NCI-H2171 (cell line): ENCODE data around the gene GPR34.
"Not testable (repeated sequence)": the region's sequence is repeated elsewhere in the genome, so short reads cannot be mapped to it uniquely, and the experiment has no call there.

ENCODE experiments used
- DNase-seq: peaks from one replicate; lab custom pipeline; 2025; lab: John Stamatoyannopoulos, UW

GPR34 gene

GRCh38 chrX:41688835-41689234 is at the start of gene GPR34:
Gene GPR34 (plus strand): TSS chrX:41688973. CDS start chrX:41695634, 6,661 bp downstream.
- no peak for DNase-seq

GRCh38 chrX:41646201-41646600 is 42.6 kb upstream of the GPR34 start:
- not testable (repeated sequence) for DNase-seq

DNA sequence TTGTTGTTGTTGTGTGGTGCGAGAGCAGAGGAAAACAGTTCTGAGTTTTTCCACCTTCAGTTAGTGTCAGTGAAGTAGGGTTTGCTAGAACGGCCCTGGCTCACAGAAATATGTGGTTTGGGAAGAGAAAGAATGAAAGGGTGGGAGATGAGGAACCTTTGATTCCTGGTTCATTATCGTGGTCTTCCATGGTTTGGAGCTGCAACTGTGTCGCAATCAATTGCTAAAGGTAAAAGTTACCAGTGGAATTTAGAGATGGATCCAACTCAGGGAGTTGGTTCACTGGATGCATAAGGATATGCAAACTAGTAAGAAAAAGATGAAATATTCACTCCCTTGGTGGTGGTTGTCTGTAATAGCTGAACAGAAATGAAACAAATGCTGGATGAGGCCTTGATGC is 35.6 kb upstream of the GPR34 start:
- DNase-seq = no peak

GRCh38 chrX:41655101-41655500 is 33.7 kb upstream of the GPR34 start:
- DNase-seq = no peak

DNA sequence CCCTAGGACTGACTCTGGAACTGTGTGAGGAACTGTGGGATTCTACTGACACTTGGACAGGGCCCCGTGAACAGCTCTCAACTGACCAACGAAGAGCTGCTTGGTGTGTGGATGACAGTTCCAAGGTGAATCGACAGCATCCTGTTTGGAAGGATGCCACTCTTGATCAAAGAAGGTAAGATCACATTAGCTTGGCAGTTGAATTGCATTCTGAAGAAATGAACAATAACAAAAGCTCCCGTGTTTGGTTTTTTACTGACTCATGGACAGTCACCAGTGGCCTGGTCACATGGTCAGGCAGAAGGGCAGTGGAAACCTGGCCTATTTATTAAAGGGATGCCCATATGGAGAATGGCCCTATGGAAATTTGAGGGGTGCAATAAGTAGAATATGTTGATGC is 33.1 kb upstream of the GPR34 start:
- DNase-seq = no peak

- DNase-seq = no peak
These were observed 27.2 kb upstream of the GPR34 start for GRCh38 chrX:41661366-41662095.

DNA sequence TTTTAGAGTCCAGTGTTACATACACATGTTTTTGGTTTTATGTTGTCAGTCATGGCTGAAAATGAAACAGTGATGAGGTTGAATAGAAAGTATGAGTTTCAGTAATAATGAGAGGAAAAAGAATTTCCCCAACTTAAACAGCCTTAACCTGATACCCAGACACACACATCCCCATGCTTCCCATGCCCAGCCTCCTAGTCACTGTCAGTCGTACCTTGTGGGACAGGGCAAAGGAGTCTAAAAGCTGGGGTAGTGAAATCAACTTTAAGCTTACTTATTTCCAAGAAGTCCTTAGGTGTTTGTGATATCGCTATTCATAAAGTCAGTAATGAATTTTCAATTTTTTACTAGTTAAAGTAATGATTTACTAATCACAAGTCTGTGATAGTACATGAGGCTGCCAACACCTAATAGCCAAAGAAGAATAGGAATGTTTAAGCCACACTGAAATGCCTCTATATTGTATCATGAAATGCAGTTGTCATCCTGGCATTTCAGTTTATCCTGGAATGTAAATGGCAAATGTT is 24.3 kb upstream of the GPR34 start:
- no peak for DNase-seq

GRCh38 chrX:41664908-41665307 is 23.9 kb upstream of the GPR34 start:
- DNase-seq = no peak

- DNase-seq = no peak
These were observed 23.1 kb upstream of the GPR34 start for GRCh38 chrX:41665686-41666085.

DNA sequence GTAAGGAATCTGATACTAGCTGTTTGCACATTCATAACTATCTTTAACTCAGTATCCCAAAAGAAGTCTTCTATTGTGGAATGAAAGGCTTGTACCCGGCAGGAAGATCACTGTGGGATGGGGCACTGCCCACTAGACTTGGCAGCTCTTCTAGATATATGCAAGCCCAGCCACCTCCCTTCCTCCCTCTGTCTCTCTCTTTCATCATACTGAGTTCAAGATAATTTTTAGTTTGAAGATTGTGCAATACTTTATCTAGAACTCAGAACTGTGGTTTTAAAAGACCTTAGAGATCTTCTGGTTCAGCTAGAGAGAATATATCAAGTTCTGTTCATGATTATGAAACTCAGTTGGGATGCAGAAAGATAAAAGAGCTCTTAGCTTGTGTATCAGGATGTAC is 22.5 kb upstream of the GPR34 start:
- DNase-seq = no peak

GRCh38 chrX:41667631-41668030 is 21.1 kb upstream of the GPR34 start:
- DNase-seq = no peak

GRCh38 chrX:41670112-41670511 is 18.7 kb upstream of the GPR34 start:
- no peak for DNase-seq

GRCh38 chrX:41671082-41671481 is 17.7 kb upstream of the GPR34 start:
- DNase-seq = no peak

DNA sequence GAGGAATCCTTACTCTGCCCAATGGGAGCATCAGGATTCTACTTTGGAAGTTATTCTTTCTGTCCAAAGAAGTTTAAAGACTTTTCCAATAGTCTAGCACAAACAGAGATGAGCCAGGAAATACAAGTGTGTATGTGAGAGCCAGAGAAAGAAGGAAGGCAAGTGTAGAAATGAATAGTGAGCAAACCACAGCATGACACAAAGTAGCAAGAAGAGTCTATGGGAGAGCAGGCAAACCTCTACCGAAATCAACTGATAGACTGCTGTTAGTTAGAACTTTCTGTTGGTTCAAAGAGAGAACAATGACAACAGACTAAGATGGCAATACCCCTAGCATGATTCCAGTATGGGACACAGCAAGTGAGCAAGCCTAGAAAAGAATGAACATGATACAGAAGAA is 16.1 kb upstream of the GPR34 start:
- DNase-seq = no peak

DNA sequence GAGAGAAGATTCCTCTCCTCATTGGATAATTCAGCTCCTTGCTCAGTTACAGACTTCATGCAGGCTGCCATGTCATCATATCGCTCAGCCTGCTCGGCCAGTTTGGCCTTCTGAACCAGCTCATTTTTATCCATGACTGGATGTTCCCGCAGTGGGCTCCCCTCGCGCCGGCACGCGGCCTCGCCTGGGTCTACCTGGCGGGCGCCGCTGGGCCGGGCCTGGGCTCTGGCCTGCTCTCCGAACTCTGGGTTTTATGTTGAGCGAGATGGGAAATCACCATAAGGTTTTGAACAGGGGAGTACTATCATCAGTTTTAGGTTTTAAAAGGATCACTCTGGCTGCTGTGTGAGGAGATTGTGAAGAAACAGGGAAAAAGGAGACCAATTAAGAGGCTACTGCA is 12.4 kb upstream of the GPR34 start:
- DNase-seq = not testable (repeated sequence)

- no peak for DNase-seq
These were observed 11.4 kb upstream of the GPR34 start for GRCh38 chrX:41677183-41678060.

DNA sequence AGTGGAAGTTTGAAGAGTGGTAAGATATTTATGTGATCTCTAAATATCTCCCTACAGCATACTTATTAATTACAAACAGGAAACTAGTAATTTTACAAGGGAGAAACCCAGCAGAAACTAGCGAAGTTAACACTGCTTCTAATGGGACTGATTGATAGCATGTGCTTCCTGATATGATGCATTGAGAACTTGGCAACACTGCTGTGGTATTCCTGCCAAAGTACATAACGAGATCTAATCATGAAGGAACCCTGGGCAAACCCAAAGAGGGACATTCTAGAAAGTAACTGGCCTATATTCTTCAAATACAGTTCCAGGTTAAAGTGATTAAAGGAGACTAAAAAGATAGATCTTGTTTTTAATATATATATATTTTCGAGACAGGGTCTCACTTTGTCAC is 4.6 kb upstream of the GPR34 start:
- no peak for DNase-seq

DNA sequence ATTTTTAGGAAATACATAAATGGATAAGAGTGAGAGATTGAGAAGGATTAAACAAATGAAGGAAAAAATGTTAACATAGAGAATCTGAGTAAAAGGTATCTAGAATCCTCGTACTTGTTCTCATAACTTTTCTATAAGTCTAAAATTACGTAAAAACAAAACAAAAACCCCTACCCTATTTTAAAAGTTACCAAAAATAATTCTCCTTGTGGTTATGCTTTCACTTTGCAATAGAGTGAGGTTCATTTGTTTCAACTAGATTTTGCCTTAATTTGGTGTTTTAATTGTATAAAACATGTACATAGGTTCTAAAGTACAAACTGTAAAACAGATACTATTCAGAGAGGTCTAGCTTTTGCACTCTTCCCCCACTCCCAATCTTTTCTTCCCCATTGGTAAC is 3.8 kb upstream of the GPR34 start:
- no peak for DNase-seq

DNA sequence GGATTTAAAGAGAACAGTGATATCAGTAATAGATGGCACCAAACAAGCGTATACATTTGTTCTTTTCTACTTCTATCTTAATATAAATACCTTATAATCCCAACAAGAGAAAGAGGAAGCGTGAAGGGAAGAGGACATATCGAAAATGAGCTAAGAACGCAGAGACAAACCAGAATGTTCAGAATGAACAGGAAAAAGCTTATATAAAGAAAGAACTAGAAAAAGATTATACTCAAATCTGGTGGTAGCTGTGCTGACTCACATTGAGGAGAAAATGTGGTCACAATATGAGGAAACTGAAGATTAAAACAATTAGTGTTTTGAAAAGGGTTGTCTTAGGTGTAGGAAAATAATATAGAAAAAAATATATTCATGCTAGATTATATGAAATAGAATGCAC is 2.0 kb upstream of the GPR34 start:
- no peak for DNase-seq

DNA sequence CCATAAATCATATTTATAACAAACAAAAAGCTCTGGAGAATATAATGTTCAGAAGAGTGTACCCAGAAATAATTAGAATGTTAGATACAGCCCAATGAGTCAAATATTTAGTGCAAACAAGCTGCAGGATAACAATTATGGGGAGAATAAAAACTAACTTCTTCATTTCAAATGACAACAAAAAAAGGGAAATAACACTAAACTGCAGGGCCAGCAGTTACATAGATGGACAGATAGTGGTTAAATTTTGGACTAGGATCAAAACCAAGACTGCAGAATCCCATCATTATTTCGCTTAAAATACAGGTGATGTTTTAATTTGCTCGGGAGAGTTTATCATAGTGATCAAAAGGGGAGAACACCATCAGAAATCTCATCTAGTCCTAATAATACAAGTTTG is 617 bp upstream of the GPR34 start:
- DNase-seq = no peak

- no peak for DNase-seq
These were observed 938 bp downstream of the GPR34 start for GRCh38 chrX:41689711-41690110.

- no peak for DNase-seq
These were observed 3.5 kb downstream of the GPR34 start for GRCh38 chrX:41692162-41692749.

DNA sequence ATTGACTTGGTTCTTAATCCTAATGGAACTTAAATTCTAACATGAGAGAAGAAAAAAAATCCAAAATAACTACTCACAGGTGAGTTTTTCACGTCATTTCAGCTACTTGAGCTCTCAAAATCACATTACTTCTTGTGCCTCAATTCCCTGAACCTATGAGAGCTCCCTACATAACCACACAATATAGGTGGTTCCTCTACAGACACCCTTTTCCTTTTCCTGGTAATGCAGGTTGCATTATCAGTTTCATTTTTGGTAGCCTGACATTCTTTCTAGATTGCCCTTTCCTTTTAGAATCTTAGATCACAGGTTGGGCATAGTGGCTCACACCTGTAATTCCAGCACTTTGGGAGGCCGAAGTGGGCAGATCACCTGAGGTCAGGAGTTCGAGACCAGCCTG is 4.3 kb downstream of the GPR34 start:
- no peak for DNase-seq
